OCI-LY3 (cell line): ENCODE results near the gene TANC1.

Source experiments
- EZH2phosphoT487 ChIP-seq: fragments of 200-600 bp; shearing (Covaris generic); IDR thresholded peaks from 2 replicates; pipeline ENCODE4 v1.6.1; 2018; ENCODE audit warnings: antibody characterized with exemption, mixed run types, low read depth
- TF ChIP-seq, protein P1 (sequence below): fragments of 200-600, 300-600 bp; sonication (generic); IDR thresholded peaks from 2 replicates; pipeline ENCODE4 v1.5.1; 2014; ENCODE audit warnings: antibody characterized with exemption, low read length, low read depth

DNA sequence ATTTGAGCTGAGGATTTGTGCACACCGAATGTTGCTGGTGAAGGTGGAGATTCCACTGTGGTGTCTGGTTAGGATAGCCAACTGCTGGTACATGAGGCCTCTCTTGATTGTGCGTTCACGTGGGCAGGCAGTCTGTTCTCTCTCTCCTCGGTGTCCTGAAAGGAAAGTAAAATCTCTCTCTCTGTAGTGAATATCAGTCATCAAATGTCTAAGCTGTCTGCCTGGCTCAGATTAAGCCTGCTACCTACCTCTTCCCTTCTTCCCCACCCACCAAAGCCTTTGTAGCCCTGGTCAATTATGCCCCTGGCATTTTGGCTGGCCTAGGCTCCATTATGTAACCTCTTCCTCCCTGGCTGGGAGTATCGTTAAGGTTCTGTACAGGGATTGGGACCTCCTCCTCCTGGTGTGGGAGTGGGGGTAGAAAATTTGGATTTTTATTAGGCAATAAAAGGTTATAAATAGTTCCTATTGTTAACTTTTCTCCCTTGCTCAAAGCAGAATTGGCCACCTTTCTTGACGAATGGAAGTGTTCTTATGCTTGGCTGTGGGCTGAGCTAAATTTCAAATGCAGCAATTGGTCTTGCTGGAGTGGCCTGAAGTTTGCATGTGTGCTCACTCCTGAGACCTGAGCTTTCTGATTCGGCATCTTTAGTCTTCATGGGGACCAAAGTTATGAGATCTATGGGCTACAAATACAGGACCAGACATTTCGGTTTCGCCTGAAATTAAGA, 169.2 kb downstream of the TANC1 start:
- TF ChIP-seq, protein P1, sequence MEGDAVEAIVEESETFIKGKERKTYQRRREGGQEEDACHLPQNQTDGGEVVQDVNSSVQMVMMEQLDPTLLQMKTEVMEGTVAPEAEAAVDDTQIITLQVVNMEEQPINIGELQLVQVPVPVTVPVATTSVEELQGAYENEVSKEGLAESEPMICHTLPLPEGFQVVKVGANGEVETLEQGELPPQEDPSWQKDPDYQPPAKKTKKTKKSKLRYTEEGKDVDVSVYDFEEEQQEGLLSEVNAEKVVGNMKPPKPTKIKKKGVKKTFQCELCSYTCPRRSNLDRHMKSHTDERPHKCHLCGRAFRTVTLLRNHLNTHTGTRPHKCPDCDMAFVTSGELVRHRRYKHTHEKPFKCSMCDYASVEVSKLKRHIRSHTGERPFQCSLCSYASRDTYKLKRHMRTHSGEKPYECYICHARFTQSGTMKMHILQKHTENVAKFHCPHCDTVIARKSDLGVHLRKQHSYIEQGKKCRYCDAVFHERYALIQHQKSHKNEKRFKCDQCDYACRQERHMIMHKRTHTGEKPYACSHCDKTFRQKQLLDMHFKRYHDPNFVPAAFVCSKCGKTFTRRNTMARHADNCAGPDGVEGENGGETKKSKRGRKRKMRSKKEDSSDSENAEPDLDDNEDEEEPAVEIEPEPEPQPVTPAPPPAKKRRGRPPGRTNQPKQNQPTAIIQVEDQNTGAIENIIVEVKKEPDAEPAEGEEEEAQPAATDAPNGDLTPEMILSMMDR = no peak
- no peak for TF ChIP-seq EZH2phosphoT487
